Esophagus muscularis mucosa (tissue), 3 donors: ENCODE data around the gene TAL1.

ENCODE experiments used
- POLR2A ChIP-seq: fragments of 450-650 bp; IDR thresholded peaks from one replicate; pipeline ENCODE4 v1.6.1; 2017; ENCODE audit warnings: antibody characterized with exemption, moderate library complexity, mild to moderate bottlenecking, low read depth
- POLR2AphosphoS5 ChIP-seq, 2 donors: sonication (generic); formaldehyde crosslinking; IDR thresholded peaks; one replicate each; pipeline ENCODE4 v1.6.1; 2017; ENCODE audit warnings: antibody characterized with exemption in 2 of 2
- TF ChIP-seq, protein P1 (sequence below), 3 experiments: fragments of 200-600 bp in 2 of 3; fragments of 450-650 bp in 1 of 3; sonication (generic) in 2 of 3; IDR thresholded peaks; one replicate each; pipeline ENCODE4 v1.5.1; 2017 to 2019; ENCODE audit warnings: antibody characterized with exemption in 3 of 3, mild to moderate bottlenecking in 2 of 3, moderate library complexity in 1 of 3

DNA sequence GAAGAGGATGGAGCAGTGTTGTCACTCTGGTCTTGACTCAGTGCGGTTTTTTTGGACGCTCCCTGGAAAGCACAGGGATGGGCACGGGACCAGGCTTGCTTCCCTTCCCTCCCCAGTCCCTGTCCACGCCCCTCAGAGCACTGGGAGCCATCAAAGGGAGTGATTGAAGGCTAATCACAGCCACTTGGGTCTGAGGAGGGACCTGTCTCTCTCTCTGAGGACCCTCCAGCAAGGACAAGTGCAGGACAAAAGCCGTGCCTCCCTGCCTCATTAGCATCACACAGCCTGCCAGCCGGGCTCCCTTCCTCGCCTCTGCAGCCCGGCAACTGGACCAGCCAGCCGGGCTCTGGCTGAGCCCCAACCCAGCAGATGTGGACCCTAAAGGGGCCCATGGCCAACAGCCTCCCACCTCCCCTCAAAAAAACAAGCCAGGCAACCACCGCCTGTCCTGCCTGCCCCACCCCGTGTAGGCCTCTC, 23.6 kb downstream of the TAL1 start:
- TF ChIP-seq POLR2AphosphoS5 (IDR thresholded peaks at IDR 0.05) (no peak), POLR2A (no peak)
- TF ChIP-seq, protein P1, sequence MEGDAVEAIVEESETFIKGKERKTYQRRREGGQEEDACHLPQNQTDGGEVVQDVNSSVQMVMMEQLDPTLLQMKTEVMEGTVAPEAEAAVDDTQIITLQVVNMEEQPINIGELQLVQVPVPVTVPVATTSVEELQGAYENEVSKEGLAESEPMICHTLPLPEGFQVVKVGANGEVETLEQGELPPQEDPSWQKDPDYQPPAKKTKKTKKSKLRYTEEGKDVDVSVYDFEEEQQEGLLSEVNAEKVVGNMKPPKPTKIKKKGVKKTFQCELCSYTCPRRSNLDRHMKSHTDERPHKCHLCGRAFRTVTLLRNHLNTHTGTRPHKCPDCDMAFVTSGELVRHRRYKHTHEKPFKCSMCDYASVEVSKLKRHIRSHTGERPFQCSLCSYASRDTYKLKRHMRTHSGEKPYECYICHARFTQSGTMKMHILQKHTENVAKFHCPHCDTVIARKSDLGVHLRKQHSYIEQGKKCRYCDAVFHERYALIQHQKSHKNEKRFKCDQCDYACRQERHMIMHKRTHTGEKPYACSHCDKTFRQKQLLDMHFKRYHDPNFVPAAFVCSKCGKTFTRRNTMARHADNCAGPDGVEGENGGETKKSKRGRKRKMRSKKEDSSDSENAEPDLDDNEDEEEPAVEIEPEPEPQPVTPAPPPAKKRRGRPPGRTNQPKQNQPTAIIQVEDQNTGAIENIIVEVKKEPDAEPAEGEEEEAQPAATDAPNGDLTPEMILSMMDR (IDR thresholded peaks at IDR 0.05): no peak
